T1000 (cell line): ENCODE data around the gene JTB.
A peak's percentile ranks its signal among the peaks of the same experiment; 100 is the strongest.

Experiments
- DNase-seq: peaks from one replicate; lab custom pipeline; 2025; ENCODE audit warnings: mixed read lengths; lab: John Stamatoyannopoulos, UW

Gene JTB

DNA sequence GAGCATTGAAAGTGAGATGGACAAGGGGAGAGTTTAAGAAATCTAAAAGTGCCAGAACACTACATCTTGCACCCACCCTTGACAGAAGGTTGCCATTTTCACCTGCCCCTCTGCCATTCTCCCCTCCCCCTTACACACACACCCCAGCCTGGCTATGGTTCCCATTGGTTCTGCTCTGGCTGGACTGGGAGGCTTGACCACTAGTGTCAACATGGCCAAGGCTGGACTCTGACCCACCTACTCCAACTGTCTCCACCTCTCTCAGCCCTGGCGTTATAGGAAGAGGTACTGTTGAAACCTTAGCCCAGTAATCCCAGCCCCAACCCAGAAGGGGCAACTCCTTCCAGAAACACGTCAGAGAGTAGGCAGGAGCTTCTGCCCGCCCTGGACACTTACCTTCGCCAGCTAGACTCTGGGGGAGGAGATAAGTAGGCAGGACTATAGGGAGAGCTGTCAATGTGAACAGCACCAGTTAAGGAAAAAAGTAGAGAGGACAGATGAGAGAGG, 23.6 kb downstream of the JTB start:
- DNase-seq = no peak

DNA sequence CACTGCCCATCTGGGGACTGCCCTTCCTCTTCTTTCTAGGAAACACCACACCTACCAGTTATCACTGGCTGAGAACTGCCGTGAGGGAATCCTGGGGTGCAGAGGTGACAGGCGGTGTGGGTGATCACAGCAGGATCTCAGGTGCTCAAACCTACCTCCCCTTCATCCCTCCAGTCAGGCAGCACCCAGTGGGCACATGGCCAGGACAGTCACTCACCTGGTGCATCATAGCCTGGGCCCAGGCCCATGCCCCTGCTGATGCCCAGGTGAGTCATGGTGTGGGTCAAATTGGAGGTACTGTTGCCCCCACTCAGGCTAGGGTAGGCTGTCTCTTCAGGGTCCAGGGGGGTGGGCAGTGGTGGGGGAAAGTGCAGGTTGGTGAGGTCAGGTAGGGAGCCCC, 25.7 kb downstream of the JTB start:
- no peak for DNase-seq

DNA sequence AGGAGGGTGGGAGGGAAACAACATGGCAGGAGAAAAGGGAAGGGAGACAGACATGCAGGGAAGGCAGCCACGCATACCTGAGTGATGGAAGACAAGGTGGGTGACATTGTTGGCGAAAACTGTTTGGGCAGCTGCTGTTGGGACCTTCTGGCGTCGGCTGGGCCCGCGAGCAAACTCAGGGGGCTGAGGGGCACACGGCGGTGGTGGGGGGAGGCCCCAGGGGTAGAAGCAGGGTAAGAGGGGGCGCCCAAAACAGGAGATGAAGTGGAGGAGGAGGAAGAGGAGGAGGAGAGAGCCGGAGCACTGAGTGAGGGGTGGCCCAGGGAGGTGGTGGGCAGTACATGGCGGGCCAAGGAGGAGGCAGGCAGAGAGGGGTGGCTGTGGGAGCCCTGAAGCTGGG, 26.3 kb downstream of the JTB start:
- DNase-seq = no peak

DNA sequence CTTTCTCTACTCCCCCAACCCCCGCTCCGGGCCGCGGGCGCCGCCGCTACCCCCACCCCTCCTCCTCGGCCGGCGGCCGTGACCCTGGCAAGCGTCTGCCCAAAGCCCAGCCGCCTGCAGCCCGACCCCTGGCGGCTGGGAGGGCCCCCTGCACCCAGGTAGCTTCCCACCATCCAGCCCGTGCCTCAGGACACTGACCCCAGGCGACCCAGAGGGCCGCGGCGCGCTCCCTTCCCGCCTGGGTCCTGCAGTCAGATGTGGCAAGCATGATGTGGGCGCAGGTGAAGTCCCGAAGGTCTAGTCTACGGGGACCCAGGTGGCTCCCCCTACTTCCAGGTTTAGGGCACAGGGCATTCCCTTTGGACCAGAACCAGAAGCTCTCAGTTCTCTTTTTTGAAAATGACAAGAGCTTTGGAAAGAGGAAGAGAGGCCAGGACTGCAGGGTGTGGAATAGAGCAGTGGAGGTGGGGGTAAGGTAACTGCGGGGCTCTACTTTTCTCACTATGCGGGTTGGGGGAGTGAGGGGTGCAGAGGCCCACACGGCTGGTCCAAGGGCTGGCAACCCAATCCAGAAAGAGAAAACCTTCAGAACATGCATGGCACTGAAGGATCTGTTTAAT, 30.7 kb downstream of the JTB start, which contains the start of gene DENND4B:
Gene DENND4B, minus strand, starts transcription at position 97 of the 620 bp plus-strand sequence. CDS start 2,344 bp downstream, outside the sequence.
- peak; percentile 60 for DNase-seq

DNA sequence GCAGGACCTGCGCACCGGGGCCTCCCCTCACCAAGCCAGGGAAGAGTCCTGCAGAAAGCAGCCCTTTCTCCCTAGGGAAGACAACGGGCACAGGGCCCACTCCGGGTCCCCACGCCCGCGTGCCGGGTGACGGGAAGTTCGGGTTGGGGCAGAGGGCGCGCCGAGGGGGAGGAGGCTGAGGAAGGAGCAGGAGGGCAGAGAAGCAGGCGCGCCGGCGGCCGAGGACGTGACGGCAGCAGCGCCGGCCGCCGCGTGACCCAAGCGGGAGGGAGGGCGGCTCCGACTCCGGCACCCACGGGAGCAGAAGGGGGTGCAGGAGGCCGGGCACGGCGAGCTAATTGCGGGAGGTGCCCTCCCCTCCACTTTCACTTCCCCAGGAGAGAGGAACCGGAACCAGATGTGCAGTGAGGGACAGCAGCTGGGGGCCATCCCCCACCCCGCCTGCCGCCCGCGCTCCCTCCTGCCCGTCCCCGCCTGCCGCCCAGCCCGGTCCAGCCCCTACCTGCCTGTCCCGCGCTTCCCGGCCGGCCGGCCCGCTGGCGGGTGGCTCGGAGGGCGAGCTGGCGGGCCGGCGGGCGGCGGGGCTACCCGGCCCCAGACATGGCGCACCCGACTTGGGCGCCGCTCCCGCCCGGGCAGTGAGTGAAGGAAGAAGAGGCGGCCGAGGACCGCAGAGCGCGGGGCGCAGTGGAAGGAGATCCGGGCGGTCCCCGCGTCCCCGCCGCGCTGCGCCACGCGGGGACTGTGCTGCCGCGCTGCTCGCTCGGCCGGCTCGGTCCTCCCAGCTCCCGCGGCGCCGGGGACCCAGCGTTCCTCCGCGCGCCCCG, 31.5 kb downstream of the JTB start:
- DNase-seq = peak; percentile 38

DNA sequence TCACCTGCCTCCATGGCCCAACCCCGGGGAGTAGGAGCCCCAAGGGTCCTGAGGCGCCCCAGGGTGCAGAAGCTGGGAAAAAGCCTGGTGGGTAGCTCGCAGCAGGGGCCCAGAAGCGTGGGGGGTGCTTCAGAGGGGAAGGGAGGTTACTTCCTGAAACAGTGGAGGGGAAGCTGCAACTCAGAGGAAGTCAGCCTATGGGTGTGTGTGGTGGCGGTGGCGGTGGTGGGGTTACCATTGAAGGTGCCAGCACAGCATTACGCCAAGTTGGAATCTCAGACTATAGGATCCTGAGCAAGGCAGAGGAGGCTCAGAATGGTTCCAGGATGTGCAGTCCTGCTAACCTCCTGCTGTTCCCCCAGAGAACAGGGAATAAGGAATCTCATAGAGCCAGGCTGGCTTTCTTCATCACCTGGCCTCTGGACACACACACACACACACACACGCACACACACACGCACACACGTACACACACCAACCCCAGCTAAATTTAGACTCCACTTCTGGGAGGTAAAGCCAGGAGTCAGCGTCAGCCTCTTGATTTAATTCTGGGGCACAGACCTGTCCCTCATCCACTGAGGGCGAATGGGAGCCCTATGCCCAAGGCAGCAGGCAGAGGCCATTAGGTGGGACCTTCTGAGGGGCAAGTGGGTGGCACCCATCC, 32.2 kb downstream of the JTB start:
- DNase-seq = no peak

DNA sequence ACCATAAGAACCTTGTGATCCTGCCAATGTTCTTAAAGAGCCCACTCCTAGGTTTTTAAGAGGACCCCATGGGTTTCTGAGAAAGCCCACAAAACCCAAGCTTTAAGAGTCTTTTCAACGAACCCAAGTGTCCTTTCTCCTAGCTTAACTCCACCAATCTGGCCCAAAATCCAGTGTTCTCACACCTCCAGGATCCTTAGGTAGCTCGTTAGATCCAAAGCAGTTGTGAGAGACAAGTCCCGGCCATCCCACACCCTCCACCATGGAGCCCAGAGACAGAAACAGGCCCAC, 32.7 kb downstream of the JTB start:
- no peak for DNase-seq

DNA sequence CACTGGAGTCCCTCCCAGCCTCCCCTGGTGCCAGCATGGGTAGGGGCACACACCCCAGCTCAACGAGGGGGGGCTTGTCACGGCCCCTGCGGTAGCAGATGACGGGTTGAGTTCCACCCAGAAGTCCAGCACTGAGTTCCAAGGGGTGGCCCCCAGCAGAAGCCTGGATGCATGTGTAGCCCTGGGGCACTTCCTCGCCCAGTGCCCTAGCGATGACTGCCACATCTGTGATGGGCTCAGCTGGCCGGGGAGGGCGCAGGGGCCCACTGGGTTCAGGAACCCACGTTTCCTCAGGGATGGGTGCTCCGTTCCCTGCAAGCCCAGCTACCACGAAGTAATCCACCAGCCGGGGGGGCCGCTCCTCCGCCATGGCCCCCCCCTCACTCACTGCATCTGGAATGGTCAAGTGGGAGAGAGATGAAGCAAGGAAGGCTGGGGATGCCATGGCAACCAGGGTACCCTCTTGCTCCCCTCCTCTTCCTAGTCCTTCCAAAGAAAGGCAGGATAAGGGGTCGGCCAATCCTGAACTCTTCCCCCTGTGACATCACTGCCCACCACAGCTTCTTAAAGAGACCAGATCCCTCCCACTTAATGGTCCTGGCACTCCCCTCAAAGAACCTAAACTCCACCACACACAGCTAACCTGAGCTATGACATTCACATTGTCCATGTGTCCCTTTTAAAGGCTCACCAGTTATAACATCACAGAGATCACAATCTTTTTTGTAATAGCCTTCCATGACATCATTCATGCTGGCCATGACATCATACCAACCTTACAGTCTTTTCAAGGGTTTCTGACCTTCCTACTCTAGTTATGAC, 33.3 kb downstream of the JTB start:
- DNase-seq = no peak

DNA sequence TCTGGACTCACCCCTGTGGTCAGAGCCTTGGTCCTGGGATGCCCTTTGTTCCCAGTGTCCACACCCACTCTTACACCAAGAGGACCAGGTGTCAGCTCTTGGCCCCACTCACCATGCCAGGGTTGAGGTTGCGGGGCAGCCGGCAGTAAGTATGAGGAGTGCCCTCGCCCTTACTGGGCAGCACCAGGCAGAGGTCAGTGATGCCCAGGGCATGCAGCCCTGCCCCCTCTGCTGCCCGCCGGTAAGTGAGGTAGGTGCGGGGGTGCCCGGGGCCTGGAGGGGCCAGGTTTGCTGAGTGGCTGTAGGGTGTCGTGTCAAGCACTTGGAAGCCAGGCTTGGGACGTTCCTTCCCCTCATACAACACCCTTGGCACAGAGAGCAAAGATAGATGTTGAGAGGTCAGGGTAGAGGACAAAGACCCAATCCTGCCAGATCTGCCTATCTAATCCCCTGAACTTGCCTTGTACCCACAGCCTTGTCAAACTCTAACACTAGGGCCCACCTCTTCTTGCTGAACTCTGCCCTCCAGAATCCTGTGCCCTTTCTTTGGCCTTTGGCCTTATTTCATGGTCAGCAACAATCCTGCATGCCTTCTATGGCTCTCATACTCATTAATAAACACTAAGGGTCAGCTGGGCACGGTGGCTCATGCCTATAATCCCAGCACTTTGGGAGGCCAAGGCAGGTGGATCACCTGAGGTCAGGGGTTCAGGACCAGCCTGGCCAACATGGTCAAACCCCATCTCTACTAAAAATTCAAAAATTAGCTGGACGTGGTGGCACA, 34.5 kb downstream of the JTB start:
- DNase-seq = no peak

DNA sequence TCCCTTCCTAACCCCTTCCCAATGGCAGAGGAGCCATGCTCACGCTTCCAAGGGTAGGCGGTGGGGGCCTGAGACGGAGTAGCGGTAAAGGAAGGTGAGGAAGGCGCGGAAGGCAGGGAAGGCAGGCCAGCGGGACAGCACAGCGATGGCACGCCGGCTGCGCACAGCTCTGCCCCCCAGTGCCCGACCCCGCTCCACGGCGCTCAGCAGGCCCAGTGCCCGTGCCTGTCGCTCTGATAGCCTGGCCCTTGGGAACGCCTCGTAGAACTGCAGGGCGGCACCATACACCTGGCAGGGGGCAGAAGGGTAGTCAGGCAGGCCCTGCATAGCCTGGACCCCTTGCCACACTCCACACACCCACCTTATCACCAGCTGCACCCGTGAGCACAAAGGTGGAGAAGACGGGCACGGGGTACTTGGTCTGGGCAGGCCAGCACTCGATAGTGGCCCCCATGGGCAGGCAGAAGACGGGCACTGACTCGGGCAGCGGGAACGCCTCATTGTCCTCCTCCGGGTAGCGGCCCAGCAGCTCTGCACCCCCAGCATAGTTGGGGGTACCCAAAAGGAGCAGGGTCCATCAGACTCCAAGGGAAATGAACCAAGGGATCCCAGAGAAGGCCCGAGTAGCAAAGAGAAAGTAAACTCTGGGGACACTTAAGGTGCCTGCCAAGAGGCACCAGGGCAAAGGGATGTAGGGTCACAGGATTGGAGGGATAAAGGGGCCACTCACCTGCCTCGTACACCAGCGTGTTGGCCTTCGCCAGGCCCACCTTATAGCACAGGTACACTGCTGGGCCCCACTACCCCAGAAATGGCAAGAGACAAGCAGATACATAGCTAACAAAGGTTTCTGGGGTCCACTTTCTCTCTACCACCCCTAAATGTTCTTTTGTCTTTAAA, 35.4 kb downstream of the JTB start:
- no peak for DNase-seq

DNA sequence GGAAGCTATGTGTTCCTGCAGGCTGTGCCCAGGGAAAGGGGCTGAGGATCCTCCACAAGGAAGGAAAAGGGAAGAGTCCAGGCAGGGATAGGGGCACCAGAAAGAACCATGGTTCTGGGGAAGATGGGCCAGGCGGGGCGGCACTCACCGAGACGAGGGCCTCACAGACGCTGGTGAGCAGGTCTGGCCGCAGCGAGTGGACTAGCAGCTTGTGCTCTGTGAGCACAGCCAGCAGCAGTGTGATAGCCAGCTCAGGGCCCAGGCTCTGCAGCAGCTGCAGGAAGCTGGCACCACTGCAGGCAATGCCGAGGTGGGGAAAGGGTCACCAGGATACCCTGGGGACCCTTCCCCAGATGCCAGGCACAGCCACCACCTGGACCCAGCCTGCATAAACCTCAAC, 36.7 kb downstream of the JTB start:
- no peak for DNase-seq

DNA sequence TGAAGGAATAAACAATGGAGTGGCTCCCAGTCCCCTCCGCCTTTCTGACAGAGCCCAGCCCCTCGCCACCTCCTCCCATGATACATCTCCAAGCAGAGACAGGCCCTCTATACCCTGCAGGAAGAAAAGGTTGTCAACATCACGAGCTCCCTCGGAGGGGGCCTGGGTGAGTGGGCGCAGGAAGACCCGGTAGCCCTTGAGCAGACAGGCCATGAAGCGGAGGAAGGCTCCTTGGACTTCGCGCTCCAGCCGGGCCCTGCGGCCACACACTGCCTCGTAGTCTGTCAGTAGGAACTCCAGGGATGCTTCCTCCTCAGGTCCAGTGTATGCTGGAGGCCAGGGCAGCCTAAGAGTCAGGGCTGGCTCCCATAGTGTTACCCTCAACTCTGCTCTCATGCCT, 38.0 kb downstream of the JTB start:
- DNase-seq = no peak

DNA sequence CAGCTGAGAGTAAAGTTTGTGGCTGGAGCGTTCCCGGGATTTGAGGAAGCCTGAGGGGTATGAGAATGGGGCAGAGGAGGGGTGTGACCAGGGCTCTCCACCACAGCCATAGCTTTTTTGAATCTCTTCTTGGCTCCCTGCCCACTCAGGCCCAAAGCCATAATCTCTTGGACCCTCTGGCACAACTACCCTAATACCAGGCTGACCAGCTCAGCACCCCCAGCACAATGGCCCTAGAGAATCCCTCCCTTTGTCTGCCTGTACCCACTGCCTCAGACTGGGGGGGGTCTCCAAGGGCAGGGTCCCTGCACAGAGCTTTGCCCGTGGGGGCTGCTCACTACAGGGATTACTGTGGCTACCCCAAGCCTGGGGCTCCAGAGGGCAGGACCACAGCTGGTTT, 38.5 kb downstream of the JTB start:
- DNase-seq = no peak

DNA sequence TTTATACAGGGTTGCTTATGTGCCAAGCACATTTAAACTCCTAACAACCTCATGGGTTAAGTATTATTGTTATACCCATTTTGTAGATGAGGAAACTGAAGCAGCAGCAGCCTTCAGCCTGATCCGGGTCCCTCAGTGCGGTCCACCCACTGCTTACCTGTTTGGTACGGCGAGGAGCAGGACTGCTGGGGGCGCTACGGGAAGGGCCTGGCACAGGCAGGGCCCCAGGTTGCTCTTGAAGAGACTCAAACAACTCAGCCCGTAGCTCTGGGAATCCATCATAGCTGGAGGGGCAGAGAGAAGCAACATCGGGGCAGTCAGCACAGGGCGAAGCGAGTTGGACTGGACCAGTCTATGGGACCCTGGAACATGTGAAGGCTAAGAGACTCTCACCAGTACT, 40.1 kb downstream of the JTB start:
- DNase-seq = no peak

DNA sequence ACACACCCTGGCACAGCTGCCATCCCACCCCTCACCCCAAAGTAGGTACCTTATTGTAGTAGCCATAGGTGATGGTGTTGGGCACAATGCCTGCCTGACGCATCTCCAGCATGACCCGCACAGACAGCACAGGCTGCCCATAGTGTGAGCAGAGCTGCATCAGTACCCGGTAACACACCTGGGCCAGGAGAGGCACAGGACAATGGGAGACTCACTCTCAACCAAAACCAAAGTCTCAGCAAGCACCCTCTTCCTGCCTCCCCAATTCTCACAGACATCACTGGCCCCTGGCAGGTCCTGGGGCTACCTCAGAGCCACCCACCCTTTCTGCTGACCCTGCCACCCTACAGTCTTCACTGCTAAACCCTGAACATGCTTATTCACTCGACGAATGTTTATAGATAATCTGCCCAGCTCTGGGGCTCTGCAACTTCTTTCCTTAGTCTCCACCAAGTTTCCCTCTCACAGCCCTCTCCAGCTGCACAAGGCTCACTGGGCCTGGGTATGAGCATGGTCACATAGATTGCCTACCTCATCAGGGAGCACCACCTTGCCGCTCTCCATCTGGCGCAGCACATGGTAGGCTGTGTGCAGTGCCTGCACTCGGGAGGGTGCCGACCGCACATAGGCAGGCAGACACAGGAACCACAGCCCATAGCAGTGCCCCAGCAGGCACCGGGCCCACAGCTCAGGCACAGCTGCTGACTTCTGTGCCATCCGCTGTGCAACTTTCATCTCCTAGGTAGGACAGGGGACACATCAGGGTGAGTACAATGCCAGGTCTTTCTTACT, 41.3 kb downstream of the JTB start:
- no peak for DNase-seq

DNA sequence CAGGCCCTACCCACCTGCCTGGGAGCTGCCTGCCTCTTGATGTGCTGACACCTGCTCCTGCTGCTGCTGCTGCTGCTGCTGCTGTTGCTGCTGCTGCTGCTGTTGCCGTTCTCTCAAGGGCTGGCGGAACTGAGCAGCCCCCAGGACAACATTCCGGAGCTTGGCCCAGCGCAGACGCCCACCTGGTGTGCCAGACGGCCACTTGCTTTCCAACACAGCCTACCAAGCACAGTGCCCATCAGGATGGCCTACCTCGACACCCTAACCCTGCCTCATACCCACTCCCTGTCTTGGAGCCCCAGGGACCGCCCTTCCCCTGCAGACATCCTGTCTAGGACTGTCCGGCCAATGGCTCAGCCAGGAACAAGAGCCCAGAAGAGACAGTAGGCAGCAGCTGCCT, 42.7 kb downstream of the JTB start:
- no peak for DNase-seq

DNA sequence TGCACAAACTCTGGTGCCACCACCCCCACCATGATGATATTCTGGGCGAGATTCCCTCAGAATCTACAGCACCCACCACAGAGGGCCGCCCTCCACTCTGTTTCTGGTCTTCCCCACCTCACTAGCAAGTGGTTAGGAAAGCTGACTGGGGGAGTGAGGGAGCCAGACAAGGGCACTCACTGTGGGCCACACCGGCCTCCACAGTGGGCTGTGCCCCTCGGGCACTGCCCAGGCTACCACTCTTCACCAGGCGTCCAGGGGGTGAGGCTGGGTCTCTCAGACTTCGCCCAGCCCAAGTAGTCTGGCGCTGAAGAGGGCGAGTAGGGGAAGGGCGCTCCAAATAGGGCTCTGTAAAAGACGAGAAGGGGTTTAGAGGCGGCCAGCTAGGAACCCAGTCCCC, 43.5 kb downstream of the JTB start:
- DNase-seq = no peak

DNA sequence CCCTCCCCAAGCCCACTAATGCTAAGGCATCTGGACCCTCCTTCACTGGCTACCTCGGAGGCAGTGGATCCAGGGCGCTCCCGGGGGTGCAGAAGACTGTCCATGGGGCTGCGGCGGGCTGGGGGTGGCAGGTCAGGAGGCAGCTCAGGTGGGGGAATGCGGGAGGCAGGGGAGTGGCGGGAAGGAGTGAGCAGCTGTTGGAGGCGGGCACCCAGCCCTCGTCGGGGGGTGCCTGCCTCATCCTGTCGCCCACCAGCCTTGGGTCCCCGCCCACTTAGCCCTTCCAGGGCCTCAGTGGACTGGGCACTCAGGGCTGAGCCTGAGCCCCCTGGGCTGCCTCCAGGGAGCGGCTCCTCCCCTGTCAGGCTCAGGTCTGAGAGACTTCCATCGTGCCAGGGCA, 44.0 kb downstream of the JTB start:
- DNase-seq = no peak
